CMK (cell line): ENCODE measurements around the gene CAMK2N2.

ENCODE experiments used
- DNase-seq: peaks from one replicate; pipeline ENCODE4 v3.0.0-alpha.2; 2010; ENCODE audit warnings: low read depth

Gene CAMK2N2

GRCh38 chr3:184261270-184261853 lies at the start of gene CAMK2N2:
Gene CAMK2N2, minus strand, starts transcription at chr3:184261553. Its CDS starts 268 bp downstream, at chr3:184261285.
- DNase-seq, result no peak

DNA sequence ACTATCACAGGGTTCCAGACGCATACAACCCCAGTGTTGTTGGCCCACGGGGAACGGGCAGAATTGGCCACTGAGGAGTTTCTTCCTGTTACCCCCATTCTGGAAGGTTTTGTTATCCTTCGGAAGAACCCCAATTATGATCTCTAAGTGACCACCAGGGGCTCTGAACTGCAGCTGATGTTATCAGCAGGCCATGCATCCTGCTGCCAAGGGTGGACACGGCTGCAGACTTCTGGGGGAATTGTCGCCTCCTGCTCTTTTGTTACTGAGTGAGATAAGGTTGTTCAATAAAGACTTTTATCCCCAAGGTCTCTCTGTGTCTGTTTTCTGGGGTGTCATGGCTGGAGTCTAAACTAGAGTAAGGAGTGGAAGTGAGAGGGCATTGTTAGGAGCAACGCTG lies 47.4 kb upstream of the CAMK2N2 start:
- no peak for DNase-seq

DNA sequence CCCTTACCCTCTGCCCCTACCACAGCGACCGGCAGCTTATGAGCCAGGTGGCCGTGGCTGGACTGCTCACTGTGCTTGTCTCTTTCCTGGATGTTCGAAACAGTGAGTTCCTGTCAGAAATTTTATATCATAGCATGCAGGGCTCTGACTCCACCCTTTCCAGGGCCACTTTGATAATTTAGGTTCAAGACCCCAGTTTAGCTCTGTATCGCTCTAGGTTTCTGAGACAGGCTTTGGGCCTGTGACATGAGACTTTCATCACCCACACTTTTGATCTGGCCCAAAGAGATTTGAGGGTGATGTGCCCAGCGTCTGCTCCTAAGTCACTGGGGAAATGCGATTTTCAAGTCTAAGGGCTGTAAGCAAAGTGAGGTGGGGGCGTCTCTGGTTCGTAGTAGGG lies 46.6 kb upstream of the CAMK2N2 start:
- no peak for DNase-seq

GRCh38 chr3:184306341-184306972 lies 45.1 kb upstream of the CAMK2N2 start:
- DNase-seq, result no peak

GRCh38 chr3:184305577-184305976 lies 44.2 kb upstream of the CAMK2N2 start:
- no peak for DNase-seq

DNA sequence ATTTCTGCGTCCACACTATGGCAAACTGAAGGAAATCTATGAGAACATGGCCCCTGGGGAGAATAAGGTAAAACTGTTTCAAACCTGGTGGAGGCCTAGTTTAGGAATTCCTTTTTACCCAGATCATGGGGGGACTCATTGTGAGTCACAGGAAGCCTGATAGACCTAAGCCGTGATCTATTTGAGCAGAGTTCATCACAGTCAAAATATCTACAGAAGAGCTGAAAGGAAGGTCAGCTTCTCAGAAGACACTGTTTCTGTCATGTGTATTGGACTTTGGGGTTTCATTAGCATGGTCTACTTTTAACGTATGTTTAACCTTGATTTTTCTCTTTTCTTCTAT lies 39.0 kb upstream of the CAMK2N2 start:
- DNase-seq, result no peak

- no peak for DNase-seq
These were observed 38.4 kb upstream of the CAMK2N2 start for GRCh38 chr3:184299488-184300377.

GRCh38 chr3:184298759-184299487 lies 37.6 kb upstream of the CAMK2N2 start, which contains the start of gene PSMD2:
Gene PSMD2, plus strand, starts transcription at chr3:184299241. Its CDS starts 26 bp downstream, at chr3:184299267.
- DNase-seq, result peak; percentile 80

- no peak for DNase-seq
These were observed 35.3 kb upstream of the CAMK2N2 start for GRCh38 chr3:184296616-184297015.

GRCh38 chr3:184295771-184296170 lies 34.4 kb upstream of the CAMK2N2 start:
- no peak for DNase-seq

DNA sequence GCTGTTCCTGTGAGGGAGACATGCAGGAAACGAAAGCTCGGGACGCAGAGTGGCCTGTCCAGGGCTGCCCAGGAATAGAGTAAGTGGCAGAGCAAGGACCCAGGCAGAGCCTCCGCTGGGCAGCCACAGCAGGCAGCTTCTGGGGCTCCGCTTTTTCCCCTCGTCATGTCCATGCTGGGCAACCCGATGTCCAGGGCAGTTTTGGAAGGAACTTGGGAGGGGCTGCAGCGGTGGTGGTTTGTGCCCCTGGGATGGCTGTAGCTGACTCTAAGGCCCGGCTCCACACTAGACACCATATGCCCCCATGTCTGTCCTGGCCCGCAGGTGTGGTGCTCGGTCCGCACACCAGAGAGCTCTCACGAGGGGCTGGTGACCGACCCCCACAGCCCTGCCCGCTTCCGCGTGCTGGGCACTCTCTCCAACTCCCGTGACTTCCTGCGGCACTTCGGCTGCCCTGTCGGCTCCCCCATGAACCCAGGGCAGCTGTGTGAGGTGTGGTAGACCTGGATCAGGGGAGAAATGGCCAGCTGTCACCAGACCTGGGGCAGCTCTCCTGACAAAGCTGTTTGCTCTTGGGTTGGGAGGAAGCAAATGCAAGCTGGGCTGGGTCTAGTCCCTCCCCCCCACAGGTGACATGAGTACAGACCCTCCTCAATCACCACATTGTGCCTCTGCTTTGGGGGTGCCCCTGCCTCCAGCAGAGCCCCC lies 30.5 kb upstream of the CAMK2N2 start:
- DNase-seq, result no peak

DNA sequence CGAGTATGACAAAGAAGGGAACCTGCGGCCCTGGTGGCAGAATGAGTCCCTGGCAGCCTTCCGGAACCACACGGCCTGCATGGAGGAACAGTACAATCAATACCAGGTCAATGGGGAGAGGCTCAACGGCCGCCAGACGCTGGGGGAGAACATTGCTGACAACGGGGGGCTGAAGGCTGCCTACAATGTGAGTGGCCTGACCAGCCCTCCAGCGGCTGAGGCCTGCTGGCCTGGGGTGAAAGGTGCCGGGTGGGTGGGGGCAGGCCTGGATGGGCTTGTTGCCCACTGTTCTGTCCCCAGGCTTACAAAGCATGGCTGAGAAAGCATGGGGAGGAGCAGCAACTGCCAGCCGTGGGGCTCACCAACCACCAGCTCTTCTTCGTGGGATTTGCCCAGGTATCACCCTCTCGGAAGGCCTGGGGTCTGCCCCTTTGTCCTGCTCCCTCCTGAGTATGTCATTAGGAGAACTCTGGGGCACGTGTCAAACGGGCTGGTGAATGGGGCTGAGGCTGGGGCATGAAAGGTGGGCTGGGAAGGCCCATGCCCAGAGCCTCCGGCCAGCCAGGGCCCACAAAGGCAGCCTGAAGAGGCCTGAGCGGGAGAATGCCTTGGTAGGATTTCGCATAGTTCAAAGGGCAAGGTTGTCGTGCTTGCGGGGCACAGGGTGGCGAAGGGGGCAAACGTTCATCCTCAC lies 29.8 kb upstream of the CAMK2N2 start:
- DNase-seq, result no peak

GRCh38 chr3:184290331-184290730 lies 29.0 kb upstream of the CAMK2N2 start:
- no peak for DNase-seq

DNA sequence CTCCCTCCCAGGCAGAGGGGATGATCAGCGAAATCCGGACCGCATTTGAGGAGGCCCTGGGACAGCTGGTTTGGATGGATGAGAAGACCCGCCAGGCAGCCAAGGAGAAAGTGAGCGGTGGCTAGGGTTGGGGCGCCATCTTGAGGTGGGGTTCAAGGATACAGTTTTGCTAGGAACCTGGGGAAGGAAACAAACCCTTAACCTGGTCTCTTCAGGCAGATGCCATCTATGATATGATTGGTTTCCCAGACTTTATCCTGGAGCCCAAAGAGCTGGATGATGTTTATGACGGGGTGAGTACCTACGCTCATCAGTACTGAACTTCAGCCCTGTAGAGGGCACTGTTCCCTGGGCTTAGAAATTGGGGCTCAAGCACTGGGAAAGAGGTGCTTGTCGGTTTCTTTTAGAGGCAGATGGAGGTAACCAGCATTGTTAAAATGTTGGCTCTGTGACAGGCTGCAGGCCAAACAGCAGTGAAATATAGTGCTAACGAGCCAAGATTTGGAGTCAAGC lies 28.1 kb upstream of the CAMK2N2 start:
- DNase-seq, result no peak

DNA sequence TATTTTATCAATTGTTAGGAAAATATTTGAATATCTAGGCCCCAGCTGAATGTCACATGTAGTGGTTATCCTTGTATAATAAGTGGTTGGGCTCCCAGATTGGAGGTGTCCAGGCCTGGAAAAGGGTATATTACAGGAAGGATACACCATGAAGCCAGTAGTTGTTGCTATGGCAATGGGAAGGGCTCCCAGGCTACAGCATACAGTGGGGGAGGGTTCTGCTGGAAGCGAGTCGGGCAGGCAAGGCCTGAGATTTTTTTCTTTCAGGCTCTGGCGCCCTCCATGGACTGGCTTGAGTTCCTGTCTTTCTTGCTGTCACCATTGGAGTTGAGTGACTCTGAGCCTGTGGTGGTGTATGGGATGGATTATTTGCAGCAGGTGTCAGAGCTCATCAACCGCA lies 23.3 kb upstream of the CAMK2N2 start:
- DNase-seq, result no peak

DNA sequence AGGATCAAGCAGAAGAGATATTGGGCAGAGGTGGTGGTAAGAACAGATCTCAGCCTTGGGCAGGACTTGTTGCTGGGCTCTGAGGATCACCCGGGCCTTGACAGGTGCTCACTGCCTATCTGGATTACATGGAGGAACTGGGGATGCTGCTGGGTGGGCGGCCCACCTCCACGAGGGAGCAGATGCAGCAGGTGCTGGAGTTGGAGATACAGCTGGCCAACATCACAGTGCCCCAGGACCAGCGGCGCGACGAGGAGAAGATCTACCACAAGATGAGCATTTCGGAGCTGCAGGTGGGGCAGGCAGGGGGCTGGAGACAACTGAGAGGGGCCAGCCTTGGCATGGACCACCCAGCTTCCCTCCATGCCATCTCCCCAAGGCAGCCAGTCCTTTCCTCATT lies 22.3 kb upstream of the CAMK2N2 start:
- no peak for DNase-seq

DNA sequence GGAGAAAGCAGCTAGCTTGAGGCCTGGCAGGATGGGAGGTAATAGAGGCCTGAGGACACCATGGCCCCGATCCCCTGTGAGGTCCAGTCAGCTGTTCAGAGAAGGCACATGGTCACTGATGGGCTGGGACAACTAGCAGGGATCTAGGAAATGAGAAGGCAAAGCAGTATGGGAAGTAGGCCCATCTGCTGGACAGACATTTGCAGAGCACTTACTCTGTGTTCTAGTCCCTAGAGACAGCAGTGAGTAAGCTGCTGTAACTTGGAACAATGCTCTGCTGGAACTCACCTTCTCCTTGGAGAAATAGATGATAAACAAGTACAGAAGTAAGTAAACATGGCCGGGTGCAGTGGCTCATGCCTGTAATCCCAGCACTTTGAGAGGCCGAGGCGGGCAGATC lies 21.6 kb upstream of the CAMK2N2 start:
- DNase-seq, result no peak

- DNase-seq, result no peak
These were observed 16.0 kb upstream of the CAMK2N2 start for GRCh38 chr3:184277366-184277765.

GRCh38 chr3:184275961-184276910 lies 14.9 kb upstream of the CAMK2N2 start, which contains the start of gene ECE2:
Gene ECE2, plus strand, starts transcription at chr3:184276022. Its CDS starts 132 bp downstream, at chr3:184276154.
- DNase-seq, result no peak

GRCh38 chr3:184275381-184275701 lies 14.0 kb upstream of the CAMK2N2 start:
- no peak for DNase-seq
